ENCODE results near the gene CTNND2. TPM values are rescaled to one million over a fixed set of nuclear protein-coding genes. Genes with fewer than 3 reads are reported as not detected.

The CTNND2 gene
- polyA plus RNA-seq, 1 experiment = not detected

DNA sequence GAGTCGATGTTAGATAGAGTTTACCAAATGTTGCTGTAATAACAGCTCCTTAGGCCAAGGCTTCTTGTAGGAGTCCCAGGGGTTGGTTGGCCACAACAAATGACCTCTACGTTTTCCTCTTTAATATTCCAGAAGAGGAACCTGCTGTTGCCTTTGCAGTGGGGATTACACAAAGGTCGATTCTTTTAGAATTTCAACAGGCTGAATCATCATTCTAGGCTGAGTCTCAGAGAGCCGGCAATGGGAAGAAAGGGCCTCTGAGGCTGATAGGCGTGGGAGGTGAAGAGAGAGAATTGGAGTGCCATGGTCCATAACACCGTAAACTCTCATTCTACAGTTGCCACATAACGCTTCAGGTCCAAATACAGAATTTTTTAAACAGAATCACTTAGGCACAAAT lies 737.3 kb downstream of the CTNND2 start:
- no peaks in the 10 kb centered on the region for H3K27me3 ChIP-seq (ENCODE audit: control insufficient read depth, insufficient read depth, low read length)
- no peak overlapping the region for H3K27ac ChIP-seq (ENCODE audit: low read depth, low read length)
- CTCF ChIA-PET = no interaction called here
- no peaks in the 10 kb centered on the region for H3K9me3 ChIP-seq (ENCODE audit: control insufficient read depth, insufficient read depth, low read length)
- H3K4me3 ChIP-seq (ENCODE audit: low read depth, low read length) = no peak overlapping the region
- TF ChIP-seq, protein P1, sequence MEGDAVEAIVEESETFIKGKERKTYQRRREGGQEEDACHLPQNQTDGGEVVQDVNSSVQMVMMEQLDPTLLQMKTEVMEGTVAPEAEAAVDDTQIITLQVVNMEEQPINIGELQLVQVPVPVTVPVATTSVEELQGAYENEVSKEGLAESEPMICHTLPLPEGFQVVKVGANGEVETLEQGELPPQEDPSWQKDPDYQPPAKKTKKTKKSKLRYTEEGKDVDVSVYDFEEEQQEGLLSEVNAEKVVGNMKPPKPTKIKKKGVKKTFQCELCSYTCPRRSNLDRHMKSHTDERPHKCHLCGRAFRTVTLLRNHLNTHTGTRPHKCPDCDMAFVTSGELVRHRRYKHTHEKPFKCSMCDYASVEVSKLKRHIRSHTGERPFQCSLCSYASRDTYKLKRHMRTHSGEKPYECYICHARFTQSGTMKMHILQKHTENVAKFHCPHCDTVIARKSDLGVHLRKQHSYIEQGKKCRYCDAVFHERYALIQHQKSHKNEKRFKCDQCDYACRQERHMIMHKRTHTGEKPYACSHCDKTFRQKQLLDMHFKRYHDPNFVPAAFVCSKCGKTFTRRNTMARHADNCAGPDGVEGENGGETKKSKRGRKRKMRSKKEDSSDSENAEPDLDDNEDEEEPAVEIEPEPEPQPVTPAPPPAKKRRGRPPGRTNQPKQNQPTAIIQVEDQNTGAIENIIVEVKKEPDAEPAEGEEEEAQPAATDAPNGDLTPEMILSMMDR (IDR thresholded peaks at IDR 0.05; ENCODE audit: low read depth, low read length) = no peak
- DNase-seq (ENCODE audit: low read depth, low spot score) = no peak
- POLR2A ChIA-PET = no interaction called here

DNA sequence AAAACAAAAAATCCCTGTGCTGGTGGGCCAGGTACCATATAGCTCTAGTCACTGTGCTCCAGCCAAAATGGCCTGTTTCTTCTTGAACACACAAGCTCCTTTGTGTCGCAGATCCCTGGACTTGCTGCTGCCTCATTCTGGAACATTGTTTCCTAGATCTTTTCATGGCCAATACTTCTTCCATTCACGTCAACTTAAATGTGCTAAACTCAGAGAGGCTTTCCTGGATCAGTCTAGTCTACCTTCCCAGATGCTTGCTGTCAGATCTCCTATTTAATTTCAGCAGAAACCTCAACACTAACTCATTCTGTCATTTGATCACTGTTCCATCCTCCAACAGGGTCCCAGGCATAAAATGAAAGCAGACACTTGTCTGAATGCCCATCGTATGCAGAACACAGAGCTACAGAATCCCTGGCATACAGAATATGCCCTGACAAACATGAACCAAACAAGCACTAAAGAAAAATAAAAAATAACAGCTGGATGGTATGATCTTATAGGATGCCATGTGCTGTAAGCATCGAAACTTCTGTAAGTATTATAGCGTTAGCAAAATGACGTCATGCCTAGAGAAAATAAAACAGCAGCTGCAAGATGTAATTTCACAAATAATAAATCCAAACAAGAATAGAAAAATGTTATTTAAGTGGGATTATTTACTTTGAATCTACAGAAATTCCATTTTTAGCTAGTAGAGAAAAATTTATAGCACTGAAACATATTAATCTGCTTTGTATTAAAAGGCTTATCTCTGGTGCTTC lies 739.5 kb downstream of the CTNND2 start:
- TF ChIP-seq, protein P1 (IDR thresholded peaks at IDR 0.05; ENCODE audit: low read depth, low read length) = no peak
- CTCF ChIA-PET = no interaction called here
- H3K4me3 ChIP-seq (ENCODE audit: low read depth, low read length) = no peak overlapping the region
- H3K27me3 ChIP-seq (ENCODE audit: control insufficient read depth, insufficient read depth, low read length) = no peaks in the 10 kb centered on the region
- DNase-seq (ENCODE audit: low read depth, low spot score) = no peak
- no peaks in the 10 kb centered on the region for H3K9me3 ChIP-seq (ENCODE audit: control insufficient read depth, insufficient read depth, low read length)
- no peak overlapping the region for H3K27ac ChIP-seq (ENCODE audit: low read depth, low read length)
- POLR2A ChIA-PET = interaction anchor here (0.7 kb wide), 1 partner anchor 18 kb away, joined by 5 read pairs; no protein-coding TSS in a partner anchor

DNA sequence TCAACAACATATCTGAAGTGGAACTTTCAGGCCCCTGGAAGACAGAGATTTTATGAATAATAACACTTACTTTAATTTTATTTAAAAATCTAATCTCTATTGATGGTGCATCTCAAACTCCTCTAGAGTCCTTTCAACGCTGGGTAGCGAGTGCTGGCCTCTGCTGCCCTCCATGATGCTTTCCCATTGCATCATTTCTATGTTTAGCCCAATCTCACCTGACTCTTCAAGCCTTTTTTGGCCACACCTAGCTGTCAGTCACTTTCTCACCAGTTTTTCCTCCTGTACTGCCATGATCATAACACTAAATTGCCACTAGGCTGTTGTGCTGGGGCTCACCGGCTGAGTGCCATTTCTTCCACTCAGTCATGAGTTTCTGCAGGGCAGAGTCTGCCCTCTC lies 747.1 kb downstream of the CTNND2 start:
- no peak for DNase-seq (ENCODE audit: low read depth, low spot score)
- H3K4me3 ChIP-seq (ENCODE audit: low read depth, low read length) = no peak overlapping the region
- ChIA-PET POLR2A (no interaction called here), CTCF (no interaction called here)
- H3K27me3 ChIP-seq (ENCODE audit: control insufficient read depth, insufficient read depth, low read length) = peaks cover 2% of the 10 kb centered on the region
- TF ChIP-seq, protein P1 (IDR thresholded peaks at IDR 0.05; ENCODE audit: low read depth, low read length) = no peak
- no peaks in the 10 kb centered on the region for H3K9me3 ChIP-seq (ENCODE audit: control insufficient read depth, insufficient read depth, low read length)
- H3K27ac ChIP-seq (ENCODE audit: low read depth, low read length) = no peak overlapping the region

DNA sequence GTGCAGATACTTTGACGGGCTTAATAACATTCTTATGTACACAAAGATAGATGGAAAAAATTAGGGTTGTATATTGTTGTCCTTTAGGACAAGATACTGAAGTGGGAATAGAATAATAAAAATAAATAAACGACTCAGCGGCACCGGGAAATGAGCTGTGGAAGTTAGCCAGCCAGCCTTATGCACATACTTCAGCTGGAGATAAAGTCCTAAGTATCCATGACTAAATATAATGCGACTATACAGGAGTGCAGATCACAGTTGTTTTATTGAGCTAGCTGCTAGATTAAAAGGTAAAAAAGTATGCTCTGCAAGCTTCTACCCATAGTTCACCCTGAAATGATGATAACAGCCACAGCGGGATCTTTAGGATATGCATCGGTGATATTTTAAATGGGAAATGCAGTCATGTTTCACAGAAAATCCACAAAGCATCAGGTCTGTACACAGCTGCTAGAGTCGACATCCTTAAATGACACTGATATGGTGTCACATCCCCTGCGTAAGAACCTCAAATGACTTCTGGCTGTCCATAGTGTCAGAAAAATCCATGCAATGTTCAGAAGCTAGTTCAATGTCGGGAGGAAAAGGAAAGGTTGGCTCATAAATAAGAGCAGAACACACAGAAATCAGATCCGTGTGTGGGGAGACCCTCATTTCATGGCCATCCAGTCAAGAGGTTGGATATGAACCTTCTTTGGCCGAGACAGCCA lies 750.4 kb downstream of the CTNND2 start:
- no peak for DNase-seq (ENCODE audit: low read depth, low spot score)
- POLR2A ChIA-PET = no interaction called here
- CTCF ChIA-PET = no interaction called here
- Histone ChIP-seq H3K27ac (ENCODE audit: low read depth, low read length) (no peak overlapping the region), H3K27me3 (ENCODE audit: control insufficient read depth, insufficient read depth, low read length) (peaks cover 2% of the 10 kb centered on the region), H3K4me3 (ENCODE audit: low read depth, low read length) (no peak overlapping the region), H3K9me3 (ENCODE audit: control insufficient read depth, insufficient read depth, low read length) (no peaks in the 10 kb centered on the region)
- TF ChIP-seq, protein P1 (IDR thresholded peaks at IDR 0.05; ENCODE audit: low read depth, low read length) = no peak

DNA sequence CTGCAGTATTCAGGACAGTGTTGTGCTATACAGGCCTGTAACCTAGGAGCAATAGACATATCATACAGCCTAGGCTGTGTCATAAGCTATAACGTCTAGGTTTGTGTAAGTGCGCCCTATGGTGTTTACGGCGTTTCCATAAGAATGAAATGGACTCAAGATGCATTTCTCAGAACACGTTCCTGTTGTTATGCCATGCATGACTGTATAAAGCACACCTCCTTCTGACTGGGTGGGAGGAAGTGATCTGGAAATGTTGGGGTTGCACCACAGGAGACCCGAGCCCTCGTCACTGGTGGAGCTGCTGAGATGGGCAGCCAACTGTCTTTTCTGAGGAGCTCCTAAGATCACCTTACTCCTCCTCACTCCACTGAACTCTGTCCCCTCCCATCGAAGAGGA lies 751.9 kb downstream of the CTNND2 start:
- TF ChIP-seq, protein P1 (IDR thresholded peaks at IDR 0.05; ENCODE audit: low read depth, low read length) = no peak
- H3K27ac ChIP-seq (ENCODE audit: low read depth, low read length) = no peak overlapping the region
- no peak for DNase-seq (ENCODE audit: low read depth, low spot score)
- no peaks in the 10 kb centered on the region for H3K9me3 ChIP-seq (ENCODE audit: control insufficient read depth, insufficient read depth, low read length)
- H3K4me3 ChIP-seq (ENCODE audit: low read depth, low read length) = no peak overlapping the region
- peaks cover 2% of the 10 kb centered on the region for H3K27me3 ChIP-seq (ENCODE audit: control insufficient read depth, insufficient read depth, low read length)
- ChIA-PET CTCF (interaction anchor here (1.3 kb wide), 1 partner anchor 295 kb away, joined by 3 read pairs; no protein-coding TSS in a partner anchor), POLR2A (no interaction called here)
